NCI-H1436 (cell line): ENCODE data around the gene TP53BP2.
A peak's percentile ranks its signal among the peaks of the same experiment; 100 is the strongest.
"Not testable (repeated sequence)": the region's sequence is repeated elsewhere in the genome, so short reads cannot be mapped to it uniquely, and the experiment has no call there.

Experiments
- DNase-seq: peaks from one replicate; lab custom pipeline; 2025; lab: John Stamatoyannopoulos, UW

TP53BP2 gene, protein sequence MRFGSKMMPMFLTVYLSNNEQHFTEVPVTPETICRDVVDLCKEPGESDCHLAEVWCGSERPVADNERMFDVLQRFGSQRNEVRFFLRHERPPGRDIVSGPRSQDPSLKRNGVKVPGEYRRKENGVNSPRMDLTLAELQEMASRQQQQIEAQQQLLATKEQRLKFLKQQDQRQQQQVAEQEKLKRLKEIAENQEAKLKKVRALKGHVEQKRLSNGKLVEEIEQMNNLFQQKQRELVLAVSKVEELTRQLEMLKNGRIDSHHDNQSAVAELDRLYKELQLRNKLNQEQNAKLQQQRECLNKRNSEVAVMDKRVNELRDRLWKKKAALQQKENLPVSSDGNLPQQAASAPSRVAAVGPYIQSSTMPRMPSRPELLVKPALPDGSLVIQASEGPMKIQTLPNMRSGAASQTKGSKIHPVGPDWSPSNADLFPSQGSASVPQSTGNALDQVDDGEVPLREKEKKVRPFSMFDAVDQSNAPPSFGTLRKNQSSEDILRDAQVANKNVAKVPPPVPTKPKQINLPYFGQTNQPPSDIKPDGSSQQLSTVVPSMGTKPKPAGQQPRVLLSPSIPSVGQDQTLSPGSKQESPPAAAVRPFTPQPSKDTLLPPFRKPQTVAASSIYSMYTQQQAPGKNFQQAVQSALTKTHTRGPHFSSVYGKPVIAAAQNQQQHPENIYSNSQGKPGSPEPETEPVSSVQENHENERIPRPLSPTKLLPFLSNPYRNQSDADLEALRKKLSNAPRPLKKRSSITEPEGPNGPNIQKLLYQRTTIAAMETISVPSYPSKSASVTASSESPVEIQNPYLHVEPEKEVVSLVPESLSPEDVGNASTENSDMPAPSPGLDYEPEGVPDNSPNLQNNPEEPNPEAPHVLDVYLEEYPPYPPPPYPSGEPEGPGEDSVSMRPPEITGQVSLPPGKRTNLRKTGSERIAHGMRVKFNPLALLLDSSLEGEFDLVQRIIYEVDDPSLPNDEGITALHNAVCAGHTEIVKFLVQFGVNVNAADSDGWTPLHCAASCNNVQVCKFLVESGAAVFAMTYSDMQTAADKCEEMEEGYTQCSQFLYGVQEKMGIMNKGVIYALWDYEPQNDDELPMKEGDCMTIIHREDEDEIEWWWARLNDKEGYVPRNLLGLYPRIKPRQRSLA

DNA sequence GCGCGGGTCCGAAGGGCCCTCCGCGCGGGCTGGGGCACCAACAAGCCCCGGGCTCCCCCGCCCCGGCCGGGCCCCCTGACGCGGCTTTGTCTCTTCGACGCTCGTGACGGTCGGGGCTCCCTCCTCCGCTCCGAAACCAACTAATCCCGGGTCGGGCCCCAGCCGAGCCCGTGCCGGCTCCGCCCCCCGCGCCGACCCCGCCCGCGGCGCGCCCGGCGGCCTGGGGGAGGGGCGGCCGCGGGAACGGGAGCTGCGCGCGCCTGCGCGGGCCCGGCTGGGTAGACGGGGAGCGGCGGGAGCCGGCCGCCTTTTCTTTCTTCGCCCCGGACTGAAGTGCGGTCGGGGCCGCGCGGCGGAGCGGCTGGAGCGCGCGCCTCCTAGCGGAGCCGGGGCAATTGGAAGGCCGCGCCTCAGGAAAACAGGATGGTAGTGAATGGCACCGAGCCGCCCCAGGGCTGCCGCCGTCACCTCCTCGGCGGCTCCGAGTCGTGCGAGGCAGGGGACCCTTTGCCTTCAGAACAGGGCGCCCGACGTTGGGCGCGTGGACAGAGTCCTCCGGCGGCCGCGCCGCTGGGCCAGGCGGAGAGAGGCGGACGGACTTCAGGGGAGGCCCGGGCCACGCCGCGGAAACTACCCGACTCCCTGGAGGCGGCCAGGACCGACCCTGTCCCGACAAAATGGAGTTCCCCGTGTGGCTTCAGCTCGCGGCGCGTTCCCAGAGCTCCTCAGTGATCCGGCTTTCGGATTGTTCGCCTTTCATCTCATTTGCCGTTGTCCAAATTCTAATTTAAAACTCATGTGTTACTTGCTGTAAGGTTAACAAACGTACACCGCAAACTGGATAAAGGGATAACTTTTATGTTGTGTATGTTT, at the start of gene TP53BP2:
Gene TP53BP2, minus strand, starts transcription at position 138 of the 873 bp plus-strand sequence. CDS start 267 bp downstream, outside the sequence.
- DNase-seq: peak; percentile 92

DNA sequence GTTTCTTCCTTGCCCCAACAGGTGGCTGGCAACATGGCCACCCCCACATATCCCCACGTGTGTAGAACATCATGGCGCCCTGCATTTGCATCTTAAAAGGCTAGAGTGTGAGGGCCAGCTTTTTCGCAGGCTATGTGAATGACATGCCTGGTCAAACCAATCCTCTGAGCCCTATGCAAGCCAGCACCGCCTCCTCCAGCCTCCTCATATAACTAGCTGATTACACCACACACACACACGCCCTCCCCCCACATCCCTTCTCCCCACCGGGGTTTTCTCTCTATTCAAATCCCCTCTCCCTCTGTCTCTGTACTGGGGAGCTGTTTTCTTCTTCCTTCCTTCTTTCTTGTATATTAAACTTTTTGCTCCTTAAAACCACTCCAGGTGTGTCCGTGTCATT, 44.7 kb upstream of the TP53BP2 start:
- DNase-seq: not testable (repeated sequence)

DNA sequence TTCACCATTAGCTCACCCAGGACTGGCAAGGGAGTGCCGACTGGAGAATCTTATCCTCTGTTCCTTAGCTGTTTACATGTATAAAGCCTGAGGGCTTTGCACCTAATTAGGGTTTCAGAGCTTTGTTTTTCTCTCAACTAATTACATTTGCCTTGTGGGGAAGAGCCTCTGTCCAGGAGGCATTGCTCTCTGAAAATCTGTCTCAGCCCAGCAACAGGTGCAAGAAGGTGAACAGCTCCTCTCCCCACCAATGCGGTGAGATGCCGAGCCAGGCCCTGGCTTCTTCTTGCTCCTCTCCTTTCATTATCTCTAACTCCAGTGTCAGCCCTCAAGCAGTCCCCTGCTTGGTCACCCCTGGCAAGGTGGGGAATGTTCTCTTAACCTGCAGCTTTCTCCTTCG, 43.6 kb upstream of the TP53BP2 start:
- DNase-seq: not testable (repeated sequence)

DNA sequence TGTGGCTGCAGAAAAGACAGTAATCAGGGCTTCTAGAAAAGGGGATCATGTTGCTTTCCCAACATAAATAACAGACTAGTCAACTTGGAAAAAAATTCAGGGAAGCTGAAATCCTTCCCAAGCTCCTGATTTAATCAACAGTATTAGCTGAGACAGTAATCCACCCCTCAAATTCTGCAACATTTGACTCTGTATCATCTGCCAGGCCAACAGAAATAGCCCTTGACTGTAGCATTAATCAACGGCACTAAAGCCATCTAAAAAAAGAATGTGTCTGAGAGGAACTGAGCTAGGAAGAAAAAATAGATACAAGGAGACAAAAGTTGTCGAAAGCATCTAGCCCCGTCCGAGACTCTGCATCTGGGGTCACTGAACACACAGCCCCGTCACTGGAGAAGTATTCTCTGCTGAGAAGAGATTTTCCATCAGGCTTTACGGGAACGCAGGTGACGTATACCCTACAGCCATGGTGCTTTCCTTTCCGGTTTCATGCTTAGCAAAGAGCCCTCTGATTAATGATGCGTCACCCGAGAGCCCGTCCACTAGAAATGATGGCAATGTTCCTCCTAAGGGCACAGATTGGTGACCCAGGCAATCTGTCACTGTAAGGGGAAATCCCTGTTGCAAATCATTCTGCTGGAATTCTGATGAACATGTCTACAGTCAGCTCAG, 42.1 kb upstream of the TP53BP2 start:
- DNase-seq: no peak

DNA sequence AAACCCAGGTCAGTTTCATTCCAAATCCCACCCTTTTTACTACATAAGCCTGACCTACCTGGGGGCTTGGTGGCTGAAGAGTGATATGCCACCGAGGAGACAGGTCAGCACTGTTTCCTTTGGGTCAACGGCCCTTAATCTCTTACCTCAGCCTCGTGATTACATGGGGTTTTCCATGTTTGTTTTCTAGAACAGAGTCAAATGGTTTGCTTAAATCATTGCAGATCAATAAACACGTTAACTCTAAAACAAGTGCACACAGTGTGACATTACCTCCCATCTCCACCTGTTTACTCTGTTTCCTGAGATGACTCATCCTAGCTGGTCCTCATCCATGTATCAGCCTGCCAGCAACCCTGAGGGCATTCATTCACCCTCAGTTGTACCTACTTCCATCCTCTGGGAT, 40.8 kb upstream of the TP53BP2 start:
- no peak for DNase-seq

DNA sequence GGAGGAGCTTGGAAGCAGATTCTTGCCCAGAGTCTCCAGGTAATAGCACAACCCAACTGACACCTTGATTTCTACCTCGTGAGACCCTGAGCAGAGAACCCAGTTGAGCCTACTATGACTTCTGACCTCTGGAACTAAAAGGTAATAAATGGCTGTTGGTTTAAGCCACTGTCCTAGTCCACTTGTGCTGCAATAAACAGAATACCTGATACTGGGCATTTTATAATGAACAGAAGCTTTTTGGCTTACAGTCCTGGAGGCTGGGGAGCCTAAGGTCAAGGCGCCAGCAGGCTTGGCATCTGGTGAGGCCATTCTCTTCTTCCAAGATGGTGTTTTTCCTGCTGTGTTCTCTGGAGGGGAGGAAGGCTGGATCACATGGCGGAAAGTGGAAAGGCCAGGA, 39.9 kb upstream of the TP53BP2 start:
- no peak for DNase-seq

DNA sequence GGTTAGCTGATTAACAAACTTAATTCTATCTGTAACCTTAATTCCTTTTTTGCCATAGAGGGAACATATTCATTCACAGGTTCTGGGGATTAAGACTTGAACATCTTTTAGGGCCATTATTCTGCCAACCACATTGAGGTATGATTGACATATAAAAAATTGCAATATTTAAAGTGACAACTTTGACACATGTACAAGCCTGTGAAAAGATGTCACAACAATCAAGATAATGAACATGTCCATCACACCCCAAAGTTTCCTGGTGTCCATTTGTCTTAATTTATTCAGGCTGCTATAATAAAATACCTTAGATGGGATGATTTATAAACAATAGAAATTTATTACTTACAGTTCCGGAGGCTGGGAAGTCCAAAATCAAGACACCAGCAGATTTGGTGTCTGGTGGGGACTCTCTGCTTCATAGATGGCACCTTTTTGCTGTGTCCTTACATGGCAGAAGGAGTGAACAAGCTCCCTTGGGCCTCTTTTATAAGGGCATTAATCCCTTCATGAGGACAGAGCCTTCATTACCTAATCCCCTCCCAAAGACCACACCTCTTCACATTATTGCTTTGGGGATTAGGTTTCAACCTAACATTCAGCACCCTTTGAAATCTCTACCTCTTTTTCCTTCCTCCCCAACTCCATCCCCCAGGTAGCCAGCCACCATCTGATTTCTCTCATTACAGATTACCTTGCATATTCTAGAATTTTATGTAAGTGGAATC, 33.0 kb upstream of the TP53BP2 start:
- DNase-seq: no peak

DNA sequence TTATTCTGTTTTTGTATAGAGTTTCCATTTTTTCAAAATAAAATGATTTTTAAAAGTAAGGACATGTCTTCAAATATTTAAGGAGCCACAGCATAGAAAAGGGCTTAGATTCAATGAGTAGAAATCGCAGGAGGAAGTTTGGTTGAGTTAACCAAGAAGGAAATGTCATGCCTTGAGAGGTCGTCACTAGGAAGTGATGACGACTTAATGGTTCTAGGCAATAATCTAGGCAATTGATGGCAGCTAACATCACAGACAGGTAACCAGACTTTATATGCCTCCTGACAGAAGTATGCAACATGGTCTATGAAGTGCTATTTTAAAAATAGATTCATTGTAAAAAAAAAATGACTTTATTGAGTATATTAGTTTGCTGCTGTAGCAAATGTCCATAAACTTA, 32.1 kb upstream of the TP53BP2 start:
- DNase-seq: no peak

DNA sequence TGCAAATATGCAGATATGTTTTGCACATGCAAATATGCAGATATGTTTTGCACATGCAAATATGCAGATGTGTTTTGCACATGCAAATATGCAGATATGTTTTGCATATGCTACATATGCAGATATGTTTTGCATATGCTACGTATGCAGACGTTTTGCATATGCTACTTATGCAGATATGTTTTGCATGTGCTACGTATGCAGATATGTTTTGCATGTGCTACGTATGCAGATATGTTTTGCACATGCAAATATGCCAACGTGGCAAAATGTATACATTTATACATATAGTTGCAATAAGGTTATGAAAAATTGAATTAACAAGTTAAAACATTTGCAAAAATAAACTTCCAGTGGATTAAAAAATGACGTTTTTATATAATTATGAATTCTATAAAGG, 30.8 kb upstream of the TP53BP2 start:
- no peak for DNase-seq

DNA sequence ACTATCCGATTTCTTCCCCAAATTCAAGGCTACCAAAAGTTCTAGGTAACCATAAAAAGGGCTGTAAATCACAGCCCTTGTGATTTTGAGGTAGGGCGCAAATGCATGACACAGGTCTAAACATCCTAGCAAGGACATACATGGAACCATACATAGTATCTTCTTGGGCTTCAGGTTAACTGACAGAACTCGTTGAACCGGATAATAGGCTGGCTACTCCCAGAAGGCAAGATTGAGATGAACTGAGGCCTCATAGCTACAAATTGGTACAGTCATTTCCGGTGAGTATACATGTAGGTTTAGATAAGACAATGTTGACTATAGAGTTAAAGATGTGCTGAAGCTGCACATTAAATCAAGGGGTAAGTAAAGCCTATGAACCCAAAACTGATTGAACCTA, 27.3 kb upstream of the TP53BP2 start:
- DNase-seq: no peak

DNA sequence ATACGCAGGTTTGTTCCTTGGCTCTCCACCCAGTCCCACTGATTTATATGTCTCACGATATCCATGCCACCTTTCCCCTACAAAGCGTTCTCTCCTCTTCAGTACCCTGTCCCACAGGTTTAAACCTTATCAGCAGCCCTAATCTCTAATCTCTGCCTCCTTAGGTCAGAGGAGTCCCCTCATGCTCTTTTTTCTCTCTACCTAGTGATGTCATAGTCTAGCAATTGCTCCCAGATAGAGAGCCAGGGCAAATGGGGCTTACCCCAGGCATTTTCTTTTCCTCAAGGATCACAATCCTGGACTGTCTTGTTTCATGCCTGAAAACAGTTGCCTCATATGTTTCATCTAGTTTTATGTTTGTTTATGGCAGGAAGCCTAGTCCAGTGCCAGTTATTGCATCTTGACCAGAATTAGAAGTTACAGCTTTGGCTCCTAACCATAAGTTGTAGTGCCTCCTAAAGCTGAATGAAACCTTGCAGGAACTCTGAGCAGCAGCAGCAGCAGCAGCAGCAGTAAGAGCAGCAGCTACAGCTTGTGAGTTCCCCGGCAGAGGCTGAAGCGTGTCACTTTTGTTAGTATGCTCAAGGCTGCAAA, 26.7 kb upstream of the TP53BP2 start:
- no peak for DNase-seq

DNA sequence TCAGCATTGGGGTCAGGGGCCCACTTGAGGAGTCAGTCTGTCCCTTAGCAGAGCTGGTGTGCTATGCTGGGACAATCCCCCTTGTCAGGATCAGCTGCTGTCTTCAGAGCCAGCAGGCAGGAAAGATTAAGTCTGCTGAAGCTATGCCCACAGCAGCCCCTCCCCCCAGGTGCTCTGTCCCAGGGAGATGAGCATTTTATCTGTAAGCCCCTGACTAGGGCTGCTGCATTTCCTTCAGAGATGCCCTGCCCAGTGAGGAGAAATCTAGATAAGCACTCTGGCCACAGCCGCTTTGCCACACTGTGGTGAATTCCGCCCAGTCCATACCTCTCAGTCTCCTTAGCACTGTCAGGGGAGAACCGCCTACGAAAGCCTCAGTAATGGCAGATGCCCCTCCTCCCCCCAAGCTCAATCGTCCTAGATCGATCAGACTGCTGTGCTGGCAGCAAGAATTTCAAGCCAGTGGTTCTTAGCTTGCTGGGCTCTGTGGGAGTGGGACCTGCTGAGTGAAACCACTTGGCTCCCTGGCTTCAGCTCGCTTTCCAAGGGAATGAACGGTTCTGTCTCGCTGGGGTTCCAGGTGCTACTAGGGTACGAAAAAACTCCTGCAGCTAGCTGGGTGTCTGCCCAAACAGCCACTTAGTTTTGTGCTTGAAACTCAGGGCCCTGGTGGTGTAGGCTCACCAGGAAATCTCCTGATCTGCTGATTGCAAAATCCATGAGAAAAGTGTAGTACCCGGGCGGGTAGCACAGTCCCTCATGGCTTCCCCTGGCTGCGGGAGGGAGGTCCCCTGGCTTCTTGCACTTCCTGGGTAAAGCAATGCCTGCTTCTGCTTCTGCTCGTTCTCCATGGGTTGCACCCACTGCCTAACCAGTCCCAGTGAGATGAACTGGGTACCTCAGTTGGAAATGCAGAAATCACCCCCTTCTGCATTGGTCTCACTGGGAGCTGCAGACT, 25.1 kb upstream of the TP53BP2 start:
- DNase-seq: no peak

DNA sequence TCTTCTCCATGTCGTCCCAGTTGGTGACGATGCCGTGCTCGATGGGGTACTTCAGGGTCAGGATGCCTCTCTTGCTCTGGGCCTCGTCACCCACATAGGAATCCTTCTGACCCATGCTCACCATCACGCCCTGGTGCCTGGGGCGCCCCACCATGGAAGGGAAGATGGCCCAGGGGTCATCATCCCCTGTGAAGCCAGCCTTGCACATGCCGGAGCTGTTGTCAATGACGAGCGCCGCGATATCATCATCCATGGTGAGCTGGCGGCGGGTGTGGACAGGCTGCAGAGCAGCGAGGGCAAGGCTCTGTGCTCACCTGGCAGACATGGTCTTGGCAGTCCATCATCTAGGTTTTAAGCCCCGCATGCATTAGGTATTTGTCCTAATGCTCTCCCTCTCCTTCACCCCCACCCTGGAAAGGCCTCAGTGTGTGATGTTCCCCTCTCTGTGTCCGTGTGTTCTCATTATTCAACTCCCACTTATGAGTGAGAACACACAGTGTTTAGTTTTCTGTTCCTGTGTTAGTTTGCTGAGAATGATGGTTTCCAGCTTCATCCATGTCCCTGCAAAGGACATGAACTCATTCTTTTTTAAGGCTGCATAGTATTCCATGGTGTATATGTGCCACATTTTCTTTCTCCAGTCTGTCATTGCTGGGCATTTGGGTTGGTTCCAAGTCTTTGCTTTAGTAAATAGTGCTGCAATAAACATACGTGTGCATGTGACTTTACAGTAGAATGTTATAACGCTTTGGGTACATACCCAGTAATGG, 19.0 kb upstream of the TP53BP2 start:
- DNase-seq: not testable (repeated sequence)

DNA sequence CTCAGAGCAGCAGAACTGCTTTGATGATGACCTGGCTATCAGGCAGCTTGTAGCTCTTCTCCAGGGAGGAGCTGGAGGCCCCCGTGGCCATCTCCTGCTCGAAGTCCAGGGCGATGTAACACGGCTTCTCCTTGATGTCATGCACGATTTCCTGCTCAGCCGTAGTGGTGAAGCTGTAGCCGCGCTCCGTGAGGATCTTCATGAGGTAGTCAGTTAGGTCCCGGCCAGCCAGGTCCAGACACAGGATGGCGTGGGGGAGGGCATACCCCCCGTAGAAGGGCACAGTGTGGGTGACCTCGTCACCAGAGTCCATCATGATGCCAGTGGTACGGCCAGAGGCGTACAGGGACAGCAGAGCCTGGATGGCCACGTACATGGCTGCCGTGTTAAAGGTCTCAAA, 18.3 kb upstream of the TP53BP2 start:
- DNase-seq: no peak

DNA sequence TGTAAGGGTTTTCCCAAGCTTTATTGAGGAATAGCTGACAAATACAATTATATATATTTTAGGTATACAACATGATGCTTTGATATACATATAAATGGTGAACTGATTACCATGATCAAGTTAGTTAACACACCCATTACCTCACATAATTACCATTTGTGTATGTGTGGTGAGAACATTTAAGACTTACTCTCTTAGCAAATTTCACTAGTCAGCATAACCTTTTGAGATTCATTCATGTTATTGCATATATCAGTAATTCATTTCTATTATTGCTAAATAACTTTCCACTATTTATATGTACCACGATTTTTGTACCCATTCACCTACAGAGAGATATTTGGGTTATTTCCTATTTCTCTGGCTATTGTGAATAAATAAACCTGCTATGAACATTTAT, 16.2 kb upstream of the TP53BP2 start:
- no peak for DNase-seq

DNA sequence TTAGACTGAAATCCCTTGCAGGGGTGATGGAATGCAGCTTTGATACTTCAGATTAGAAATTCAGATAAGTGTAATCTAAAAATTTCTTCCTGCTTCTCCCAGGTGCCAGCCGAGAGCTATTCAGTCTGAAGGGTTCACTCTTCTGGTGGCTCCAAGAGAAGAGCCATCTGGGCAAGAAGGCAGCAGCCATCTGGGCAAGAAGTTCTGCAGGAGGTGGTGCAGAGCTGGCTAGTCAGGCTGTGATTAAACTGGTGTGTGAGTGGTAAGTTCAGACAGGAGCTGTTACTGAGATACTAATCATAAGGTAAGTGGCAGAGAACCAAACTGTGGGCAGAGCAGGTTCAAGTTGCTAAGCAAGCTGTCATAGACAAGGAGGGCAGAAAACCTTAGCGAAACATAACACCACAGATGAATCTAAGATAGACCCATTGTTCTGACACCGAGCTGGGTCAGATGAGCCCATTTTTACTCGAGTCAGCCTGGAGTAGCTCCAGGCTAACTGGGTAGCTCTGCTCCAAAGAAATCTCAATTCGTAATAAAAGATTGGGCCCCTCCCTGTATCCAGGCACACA, 14.4 kb upstream of the TP53BP2 start:
- no peak for DNase-seq

DNA sequence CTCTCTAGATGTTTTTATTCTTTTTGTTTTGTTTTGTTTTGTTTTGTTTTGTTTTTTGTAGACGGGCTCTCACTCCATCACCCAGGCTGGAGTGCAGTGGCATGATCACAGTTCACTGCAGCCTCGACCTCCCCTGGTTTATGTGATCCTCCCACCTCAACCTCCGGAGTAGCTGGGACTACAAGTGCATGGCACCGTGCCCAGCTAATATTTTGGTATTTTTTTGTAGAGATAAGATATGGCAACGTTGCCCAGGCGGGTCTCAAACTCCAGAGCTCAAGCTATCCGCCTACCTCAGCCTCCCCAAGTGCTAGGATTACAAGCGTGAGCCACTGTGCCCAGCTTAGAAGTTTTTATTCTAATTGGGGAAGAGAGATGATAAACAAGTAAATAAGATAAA, 13.3 kb upstream of the TP53BP2 start:
- no peak for DNase-seq

DNA sequence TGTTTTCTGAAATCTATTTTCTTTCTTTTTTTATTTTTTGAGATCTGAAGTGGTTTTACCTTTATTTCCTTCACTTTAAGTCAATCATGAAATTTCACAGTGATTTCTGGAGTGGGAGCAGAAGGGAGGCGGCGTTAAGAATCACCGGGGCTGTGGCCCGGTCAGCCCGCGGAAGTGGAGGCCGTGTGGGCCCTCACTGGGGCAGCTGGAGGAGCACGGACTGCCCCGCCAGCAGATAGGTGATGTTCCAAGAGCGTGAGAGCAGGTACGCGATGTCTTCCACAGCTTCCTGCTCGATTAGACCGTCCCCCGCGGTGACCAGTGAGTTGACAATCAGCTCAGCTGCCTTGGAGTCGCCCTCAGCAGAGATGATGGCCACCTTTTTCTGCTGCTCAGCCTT, 10.6 kb upstream of the TP53BP2 start:
- DNase-seq: no peak
